GM23338 (cell line): ENCODE results near the gene MRTFA.

Source experiments
- CREB1 ChIP-seq: fragments of 250-450 bp; sonication (Bioruptor Pico); IDR thresholded peaks from 2 replicates; pipeline ENCODE4 v1.5.0; 2020; ENCODE audit warnings: low read depth, mild to moderate bottlenecking, moderate library complexity
- CTCF ChIP-seq, 2 experiments: fragments of 200-600 bp in 1 of 2; sonication (generic) in 1 of 2; conservative IDR thresholded peaks; 2 replicates each; pipeline versions ENCODE4 v1.5.1 to v1.6.1; 2016 to 2017; ENCODE audit warnings: antibody characterized with exemption in 2 of 2, low read depth in 2 of 2, mild to moderate bottlenecking in 2 of 2, moderate library complexity in 1 of 2
- EZH2 ChIP-seq: fragments of 200-600 bp; sonication (generic); IDR thresholded peaks from one replicate; pipeline ENCODE4 v1.8.0; 2017; ENCODE audit warnings: antibody characterized with exemption, mild to moderate bottlenecking, low read depth; ENCODE audit not compliant: unreplicated experiment
- EZH2phosphoT487 ChIP-seq: fragments of 200-600 bp; sonication (generic); IDR thresholded peaks from one replicate; pipeline ENCODE4 v1.8.1; 2018; ENCODE audit warnings: antibody characterized with exemption; ENCODE audit not compliant: unreplicated experiment
- JUNB ChIP-seq: IDR thresholded peaks from one replicate; pipeline ENCODE4 v1.6.1; 2016; ENCODE audit warnings: antibody characterized with exemption; ENCODE audit not compliant: unreplicated experiment
- TF ChIP-seq, protein P1 (sequence below): IDR thresholded peaks from one replicate; pipeline ENCODE4 v1.6.1; 2018; ENCODE audit warnings: antibody characterized with exemption; ENCODE audit not compliant: unreplicated experiment
- TF ChIP-seq, protein P2 (sequence below): IDR thresholded peaks from 2 replicates; pipeline ENCODE4 v1.6.1; 2016; ENCODE audit warnings: antibody characterized with exemption

DNA sequence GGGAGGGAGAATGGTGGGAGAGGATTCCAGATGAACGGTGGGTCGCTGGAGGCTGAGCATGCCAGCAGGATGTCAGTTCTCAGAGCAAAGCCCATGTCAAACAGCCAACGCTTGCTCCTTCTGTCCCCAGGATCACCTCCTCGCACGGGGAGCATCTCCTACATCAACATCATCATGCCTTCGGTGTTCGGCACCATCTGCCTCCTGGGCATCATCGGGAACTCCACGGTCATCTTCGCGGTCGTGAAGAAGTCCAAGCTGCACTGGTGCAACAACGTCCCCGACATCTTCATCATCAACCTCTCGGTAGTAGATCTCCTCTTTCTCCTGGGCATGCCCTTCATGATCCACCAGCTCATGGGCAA is 44.3 kb upstream of the MRTFA start:
- no peak for TF ChIP-seq CTCF (conservative IDR thresholded peaks at IDR 0.05; ENCODE audit: low read depth in 2 of 2)
- TF ChIP-seq, protein P1, sequence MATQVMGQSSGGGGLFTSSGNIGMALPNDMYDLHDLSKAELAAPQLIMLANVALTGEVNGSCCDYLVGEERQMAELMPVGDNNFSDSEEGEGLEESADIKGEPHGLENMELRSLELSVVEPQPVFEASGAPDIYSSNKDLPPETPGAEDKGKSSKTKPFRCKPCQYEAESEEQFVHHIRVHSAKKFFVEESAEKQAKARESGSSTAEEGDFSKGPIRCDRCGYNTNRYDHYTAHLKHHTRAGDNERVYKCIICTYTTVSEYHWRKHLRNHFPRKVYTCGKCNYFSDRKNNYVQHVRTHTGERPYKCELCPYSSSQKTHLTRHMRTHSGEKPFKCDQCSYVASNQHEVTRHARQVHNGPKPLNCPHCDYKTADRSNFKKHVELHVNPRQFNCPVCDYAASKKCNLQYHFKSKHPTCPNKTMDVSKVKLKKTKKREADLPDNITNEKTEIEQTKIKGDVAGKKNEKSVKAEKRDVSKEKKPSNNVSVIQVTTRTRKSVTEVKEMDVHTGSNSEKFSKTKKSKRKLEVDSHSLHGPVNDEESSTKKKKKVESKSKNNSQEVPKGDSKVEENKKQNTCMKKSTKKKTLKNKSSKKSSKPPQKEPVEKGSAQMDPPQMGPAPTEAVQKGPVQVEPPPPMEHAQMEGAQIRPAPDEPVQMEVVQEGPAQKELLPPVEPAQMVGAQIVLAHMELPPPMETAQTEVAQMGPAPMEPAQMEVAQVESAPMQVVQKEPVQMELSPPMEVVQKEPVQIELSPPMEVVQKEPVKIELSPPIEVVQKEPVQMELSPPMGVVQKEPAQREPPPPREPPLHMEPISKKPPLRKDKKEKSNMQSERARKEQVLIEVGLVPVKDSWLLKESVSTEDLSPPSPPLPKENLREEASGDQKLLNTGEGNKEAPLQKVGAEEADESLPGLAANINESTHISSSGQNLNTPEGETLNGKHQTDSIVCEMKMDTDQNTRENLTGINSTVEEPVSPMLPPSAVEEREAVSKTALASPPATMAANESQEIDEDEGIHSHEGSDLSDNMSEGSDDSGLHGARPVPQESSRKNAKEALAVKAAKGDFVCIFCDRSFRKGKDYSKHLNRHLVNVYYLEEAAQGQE, result no peak
- no peak for TF ChIP-seq CREB1 (CRISPR knock-in tag)
- TF ChIP-seq, protein P2, sequence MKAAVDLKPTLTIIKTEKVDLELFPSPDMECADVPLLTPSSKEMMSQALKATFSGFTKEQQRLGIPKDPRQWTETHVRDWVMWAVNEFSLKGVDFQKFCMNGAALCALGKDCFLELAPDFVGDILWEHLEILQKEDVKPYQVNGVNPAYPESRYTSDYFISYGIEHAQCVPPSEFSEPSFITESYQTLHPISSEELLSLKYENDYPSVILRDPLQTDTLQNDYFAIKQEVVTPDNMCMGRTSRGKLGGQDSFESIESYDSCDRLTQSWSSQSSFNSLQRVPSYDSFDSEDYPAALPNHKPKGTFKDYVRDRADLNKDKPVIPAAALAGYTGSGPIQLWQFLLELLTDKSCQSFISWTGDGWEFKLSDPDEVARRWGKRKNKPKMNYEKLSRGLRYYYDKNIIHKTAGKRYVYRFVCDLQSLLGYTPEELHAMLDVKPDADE, result no peak
- no peak for TF ChIP-seq JUNB
- no peak for TF ChIP-seq EZH2phosphoT487
- no peak for TF ChIP-seq EZH2
